HG03025 (cell line): ENCODE results near the gene OR2T27.
"Not testable (repeated sequence)": the region's sequence is repeated elsewhere in the genome, so short reads cannot be mapped to it uniquely, and the experiment has no call there.

Source experiments
- ATAC-seq: cut with Tn5 transposase; IDR thresholded peaks from one replicate; pipeline ENCODE4 v1.9.1; 2021; ENCODE audit warnings: mild to moderate bottlenecking, moderate library complexity; ENCODE audit not compliant: unreplicated experiment, low FRiP score

OR2T27 gene

GRCh38 chr1:248655354-248655753 lies at the start of gene OR2T27:
OR2T27 (minus strand) TSS chr1:248655528; CDS start chr1:248650884, 4,644 bp downstream.
- ATAC-seq, result peak; percentile 68

- no peak for ATAC-seq
Observed at GRCh38 chr1:248704606-248705005, 49.3 kb upstream of the OR2T27 start.

GRCh38 chr1:248703674-248704073 lies 48.3 kb upstream of the OR2T27 start:
- ATAC-seq, result no peak

- no peak for ATAC-seq
Observed at GRCh38 chr1:248702714-248703113, 47.4 kb upstream of the OR2T27 start, which contains the start of gene OR14I1. OR14I1 (minus strand) TSS chr1:248702766.

- ATAC-seq, result no peak
Observed at GRCh38 chr1:248699099-248699498, 43.8 kb upstream of the OR2T27 start.

- no peak for ATAC-seq
Observed at GRCh38 chr1:248697907-248698306, 42.6 kb upstream of the OR2T27 start.

- ATAC-seq, result no peak
Observed at GRCh38 chr1:248696774-248697173, 41.4 kb upstream of the OR2T27 start.

GRCh38 chr1:248696261-248696660 lies 40.9 kb upstream of the OR2T27 start:
- ATAC-seq, result no peak

GRCh38 chr1:248695451-248696132 lies 40.3 kb upstream of the OR2T27 start:
- no peak for ATAC-seq

GRCh38 chr1:248691567-248692155 lies 36.3 kb upstream of the OR2T27 start:
- no peak for ATAC-seq

- no peak for ATAC-seq
Observed at GRCh38 chr1:248688527-248689298, 33.4 kb upstream of the OR2T27 start.

GRCh38 chr1:248686815-248687214 lies 31.5 kb upstream of the OR2T27 start:
- peak; percentile 89 for ATAC-seq

GRCh38 chr1:248681651-248682050 lies 26.3 kb upstream of the OR2T27 start:
- no peak for ATAC-seq

GRCh38 chr1:248670003-248670402 lies 14.7 kb upstream of the OR2T27 start:
- ATAC-seq, result no peak

GRCh38 chr1:248663453-248664328 lies 8.4 kb upstream of the OR2T27 start:
- ATAC-seq, result peak; percentile 96

- ATAC-seq, result not testable (repeated sequence)
Observed at GRCh38 chr1:248656797-248657196, 1.5 kb upstream of the OR2T27 start.

GRCh38 chr1:248648770-248649536 lies 6.4 kb downstream of the OR2T27 start:
- ATAC-seq, result not testable (repeated sequence)

GRCh38 chr1:248645178-248645577 lies 10.2 kb downstream of the OR2T27 start, which contains the start of gene OR2T35:
OR2T35 (minus strand) TSS chr1:248645278; CDS start chr1:248639258, 6,020 bp downstream.
- not testable (repeated sequence) for ATAC-seq

- peak; percentile 42 for ATAC-seq
Observed at GRCh38 chr1:248642971-248643651, 12.2 kb downstream of the OR2T27 start.
